Measurements from ENCODE around the gene FERD3L. TPM values are rescaled to one million over a fixed set of nuclear protein-coding genes. Genes with fewer than 3 reads are reported as not detected.

FERD3L gene
- total RNA-seq, 2 donors from 2014 or later: not detected

- peaks cover 8% of the 10 kb centered on the region for H3K27me3 ChIP-seq (replicated peaks; ENCODE audit: insufficient read depth)
- WGBS: 41% methylated on average over 4 of the region's 4 CpGs
- H3K27ac ChIP-seq: no peak overlapping the region
- no peak for DNase-seq (ENCODE audit: low spot score)
- H3K4me1 ChIP-seq (replicated peaks): no peaks in the 10 kb centered on the region
- H3K4me3 ChIP-seq: no peak overlapping the region
- TF ChIP-seq POLR2AphosphoS5 (IDR thresholded peaks at IDR 0.05): no peak
- TF ChIP-seq CTCF (IDR thresholded peaks at IDR 0.05): no peak
- no peak for TF ChIP-seq POLR2A (IDR thresholded peaks at IDR 0.05)
- no peaks in the 10 kb centered on the region for H3K9me3 ChIP-seq
- no peaks in the 10 kb centered on the region for H3K36me3 ChIP-seq
- intact Hi-C loops (cut with DNase I): no loop called here
Measured at GRCh38 chr7:19139706-19140327, 5.4 kb downstream of the FERD3L start.

GRCh38 chr7:19133886-19134285 lies 11.3 kb downstream of the FERD3L start:
- Histone ChIP-seq H3K4me3 (no peak overlapping the region), H3K27me3 (replicated peaks; ENCODE audit: insufficient read depth) (no peaks in the 10 kb centered on the region), H3K27ac (no peak overlapping the region), H3K4me1 (replicated peaks) (no peaks in the 10 kb centered on the region), H3K36me3 (no peaks in the 10 kb centered on the region), H3K9me3 (no peaks in the 10 kb centered on the region)
- no peak for DNase-seq (ENCODE audit: low spot score)
- 55% methylated on average over 4 of the region's 4 CpGs for WGBS
- intact Hi-C loops (cut with DNase I): no loop called here
- TF ChIP-seq POLR2A (IDR thresholded peaks at IDR 0.05) (no peak), CTCF (IDR thresholded peaks at IDR 0.05) (no peak), POLR2AphosphoS5 (IDR thresholded peaks at IDR 0.05) (no peak)

- Histone ChIP-seq H3K27ac (no peak overlapping the region), H3K4me1 (replicated peaks) (no peaks in the 10 kb centered on the region), H3K9me3 (no peaks in the 10 kb centered on the region), H3K4me3 (no peak overlapping the region), H3K36me3 (no peaks in the 10 kb centered on the region), H3K27me3 (replicated peaks; ENCODE audit: insufficient read depth) (no peaks in the 10 kb centered on the region)
- 59% methylated on average over 4 of the region's 4 CpGs for WGBS
- no peak for TF ChIP-seq POLR2AphosphoS5 (IDR thresholded peaks at IDR 0.05)
- TF ChIP-seq POLR2A (IDR thresholded peaks at IDR 0.05): no peak
- intact Hi-C loops (cut with DNase I): no loop called here
- no peak for DNase-seq (ENCODE audit: low spot score)
Measured at GRCh38 chr7:19133390-19133789, 11.8 kb downstream of the FERD3L start.

- no peaks in the 10 kb centered on the region for H3K4me1 ChIP-seq (replicated peaks)
Measured at GRCh38 chr7:19128856-19129255, 16.4 kb downstream of the FERD3L start.

GRCh38 chr7:19121977-19122588 lies 23.1 kb downstream of the FERD3L start:
- TF ChIP-seq POLR2AphosphoS5 (IDR thresholded peaks at IDR 0.05) (no peak), CTCF (IDR thresholded peaks at IDR 0.05) (peak in 2 of 4 experiments; percentile 9 to 15), POLR2A (IDR thresholded peaks at IDR 0.05) (no peak)
- Histone ChIP-seq H3K27ac (no peak overlapping the region), H3K27me3 (replicated peaks; ENCODE audit: insufficient read depth) (peaks cover 8% of the 10 kb centered on the region), H3K9me3 (no peaks in the 10 kb centered on the region), H3K4me1 (replicated peaks) (no peaks in the 10 kb centered on the region), H3K36me3 (no peaks in the 10 kb centered on the region), H3K4me3 (no peak overlapping the region)
- intact Hi-C loops (cut with DNase I): no loop called here
- WGBS: 44% methylated on average over 2 of the region's 2 CpGs
- DNase-seq (ENCODE audit: low spot score): no peak

More at GRCh38 chr7:19128856-19129255, 16.4 kb downstream of the FERD3L start:
- H3K4me3 ChIP-seq: no peak overlapping the region
- DNase-seq (ENCODE audit: low spot score): no peak
- TF ChIP-seq POLR2AphosphoS5 (IDR thresholded peaks at IDR 0.05): no peak
- no peak overlapping the region for H3K27ac ChIP-seq
- intact Hi-C loops (cut with DNase I): no loop called here
- no peaks in the 10 kb centered on the region for H3K27me3 ChIP-seq (replicated peaks; ENCODE audit: insufficient read depth)
- no peaks in the 10 kb centered on the region for H3K36me3 ChIP-seq
- WGBS: 52% methylated on average over 1 of the region's 1 CpG
- no peaks in the 10 kb centered on the region for H3K9me3 ChIP-seq
